NCI-H1436 (cell line): ENCODE data around the gene CMIP.
"Not testable (repeated sequence)": the region's sequence is repeated elsewhere in the genome, so short reads cannot be mapped to it uniquely, and the experiment has no call there.

Experiments used
- DNase-seq: peaks from one replicate; lab custom pipeline; 2025; lab: John Stamatoyannopoulos, UW

CMIP gene

GRCh38 chr16:81517629-81518438, 73.2 kb downstream of the CMIP start:
- DNase-seq: no peak

DNA sequence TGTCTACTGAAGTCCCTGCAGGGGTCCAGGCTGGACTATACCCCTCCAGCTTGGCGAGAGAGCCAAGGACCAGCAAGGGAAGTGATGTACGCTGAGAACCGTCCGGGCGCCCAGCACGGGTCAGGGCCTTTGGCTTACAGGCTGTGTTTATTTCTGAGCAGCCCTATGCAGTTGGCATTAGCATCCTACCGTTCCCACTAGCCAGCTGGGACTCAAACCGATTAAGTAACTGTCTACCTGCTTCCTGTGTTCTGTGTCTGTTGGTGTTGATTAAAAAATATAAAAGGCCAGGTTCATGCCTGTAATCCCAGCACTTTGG, 73.8 kb downstream of the CMIP start:
- no peak for DNase-seq

DNA sequence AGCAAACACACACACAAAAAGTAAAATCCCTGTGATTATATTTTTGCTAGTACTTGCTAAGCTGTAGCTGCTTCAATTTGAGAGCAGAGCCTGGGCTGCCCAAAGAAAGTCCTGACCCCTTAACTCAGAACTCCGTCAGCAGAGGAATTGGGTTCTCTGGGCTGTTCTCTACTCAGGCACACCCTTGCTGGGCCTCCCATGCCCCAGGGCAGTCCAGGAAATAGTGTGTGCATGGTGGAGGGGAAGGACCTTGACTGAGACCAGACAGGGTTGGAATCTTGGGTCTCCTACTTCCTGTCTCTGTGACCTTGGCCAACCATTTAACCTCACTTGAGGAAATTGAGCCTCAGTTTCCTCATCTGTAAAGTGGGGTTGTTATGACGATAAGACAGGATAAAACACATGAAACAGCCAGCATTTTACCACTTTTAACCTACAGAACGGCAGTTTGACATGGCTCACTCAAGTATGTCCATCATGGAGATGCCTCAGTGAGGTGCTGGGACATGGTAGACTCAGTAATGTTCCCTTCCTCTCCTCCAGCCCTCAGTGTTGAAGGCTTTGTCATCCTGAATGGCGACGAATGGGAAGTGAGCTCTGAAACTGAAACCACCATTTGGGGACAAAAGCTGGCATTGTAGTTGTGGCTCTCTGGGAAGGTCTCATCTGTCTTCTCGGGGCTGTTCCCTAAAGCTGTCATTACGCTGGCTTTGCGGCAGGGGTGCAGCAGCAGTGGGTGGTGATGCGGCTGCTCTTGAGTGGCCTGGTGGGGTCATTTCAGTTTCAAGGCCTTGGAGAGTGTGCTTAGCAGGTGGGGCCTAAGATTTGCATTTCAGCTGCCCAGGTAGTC, 74.9 kb downstream of the CMIP start:
- DNase-seq: no peak

- no peak for DNase-seq
These were observed 75.5 kb downstream of the CMIP start for GRCh38 chr16:81520151-81520470.

- DNase-seq: no peak
These were observed 76.0 kb downstream of the CMIP start for GRCh38 chr16:81520560-81521135.

DNA sequence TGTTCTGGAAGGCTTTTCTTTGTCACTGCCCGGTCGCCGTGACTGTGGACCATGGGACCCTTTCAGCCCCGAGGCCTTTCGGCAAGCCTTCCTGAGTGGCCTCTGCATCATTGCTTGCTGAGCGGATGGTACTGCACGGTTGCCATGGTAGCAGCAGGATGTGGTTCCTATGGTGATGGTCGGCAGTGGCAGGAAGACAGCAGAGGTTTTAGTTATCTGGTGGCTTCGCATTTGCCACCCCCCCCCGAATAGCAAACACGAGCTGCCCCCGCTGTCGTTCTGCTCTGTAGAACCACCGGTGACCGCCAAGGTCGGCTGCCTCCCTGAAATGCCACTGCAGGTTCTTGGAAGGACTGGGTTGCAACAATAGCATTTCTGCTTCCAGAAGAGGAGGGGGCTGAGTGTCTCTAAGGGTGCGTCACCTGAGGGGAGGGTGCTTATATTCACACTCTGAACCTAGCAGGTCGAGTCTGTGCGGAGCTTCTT, 76.6 kb downstream of the CMIP start:
- no peak for DNase-seq

DNA sequence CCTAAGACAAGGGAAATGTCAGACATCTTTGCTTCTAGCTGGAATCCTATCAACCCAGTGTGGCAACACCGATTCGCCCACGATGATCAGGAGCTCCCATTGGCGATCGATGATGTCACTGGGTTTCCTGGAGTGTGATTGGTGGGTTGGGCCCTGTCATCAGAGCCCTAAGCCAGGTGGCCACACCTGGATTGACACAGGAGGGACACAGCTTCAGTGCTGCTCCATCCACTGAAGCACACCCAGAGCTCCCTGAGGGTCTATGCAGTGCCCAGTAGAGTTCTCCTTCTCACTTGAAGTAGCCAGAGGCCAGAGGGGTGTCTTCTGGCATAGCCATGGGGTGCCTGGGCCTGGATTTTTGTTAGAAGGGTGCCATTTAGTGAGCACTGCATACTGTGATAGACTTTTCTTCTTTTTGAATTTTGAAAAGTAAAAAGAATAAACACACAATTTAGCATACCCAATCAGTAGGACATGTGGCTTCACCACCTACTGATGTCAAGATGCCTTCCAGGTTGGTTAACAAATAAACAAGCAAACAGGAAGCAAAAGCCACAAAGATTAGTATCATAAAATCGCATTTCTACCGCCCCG, 77.6 kb downstream of the CMIP start:
- DNase-seq: no peak

DNA sequence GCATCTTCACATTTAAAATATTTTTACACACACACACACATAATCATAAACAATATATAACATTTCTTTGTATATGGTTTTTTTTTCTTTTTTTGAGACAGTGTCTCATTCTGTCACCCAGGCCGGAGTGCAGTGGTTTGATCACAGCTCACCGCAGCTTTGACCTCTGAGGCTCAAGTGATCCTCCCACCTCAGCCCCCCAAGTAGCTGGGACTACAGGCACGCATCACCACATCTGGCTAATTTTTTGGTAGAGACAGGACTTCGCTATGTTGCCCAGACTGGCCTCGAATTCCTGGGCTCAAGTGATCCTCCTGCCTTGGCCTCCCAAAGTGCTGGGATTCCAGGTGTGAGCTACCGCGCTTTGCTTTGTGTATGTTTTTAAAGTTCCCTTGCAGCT, 78.2 kb downstream of the CMIP start:
- DNase-seq: not testable (repeated sequence)

DNA sequence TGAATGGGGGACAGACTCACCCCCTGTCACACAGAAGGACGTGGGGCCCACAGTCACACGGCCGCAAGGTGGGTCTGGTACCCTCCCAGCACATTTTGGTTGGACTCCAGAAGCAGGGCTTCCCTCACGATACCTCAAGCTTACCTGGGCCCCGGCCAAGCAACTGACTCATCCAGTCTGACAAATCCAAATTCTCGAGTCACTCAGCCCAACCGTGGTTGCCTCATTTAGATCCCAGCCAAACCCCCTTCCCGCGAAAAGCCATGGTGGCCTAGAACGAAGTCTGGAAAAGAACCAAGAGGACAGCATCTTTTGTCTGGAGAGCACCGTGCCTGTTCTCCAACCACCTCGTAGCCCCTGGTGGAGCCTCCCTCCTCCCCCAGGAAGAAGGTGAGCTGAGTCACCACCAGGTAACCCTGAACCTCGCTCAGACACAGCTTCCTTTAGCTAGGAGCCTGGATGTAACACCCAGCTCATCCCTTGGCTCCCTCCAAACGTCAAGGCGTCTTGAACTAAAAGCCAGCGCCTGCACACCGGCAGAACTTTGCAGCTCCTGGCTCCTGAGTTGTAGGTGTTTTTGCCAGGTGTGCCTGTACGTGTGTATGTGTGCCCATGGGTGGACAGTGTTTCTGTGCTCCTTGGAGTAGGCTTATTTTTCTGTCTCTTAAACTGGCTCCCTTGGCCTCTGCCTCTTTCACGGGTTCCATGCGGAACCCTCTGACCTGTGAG, 78.9 kb downstream of the CMIP start:
- DNase-seq: no peak

DNA sequence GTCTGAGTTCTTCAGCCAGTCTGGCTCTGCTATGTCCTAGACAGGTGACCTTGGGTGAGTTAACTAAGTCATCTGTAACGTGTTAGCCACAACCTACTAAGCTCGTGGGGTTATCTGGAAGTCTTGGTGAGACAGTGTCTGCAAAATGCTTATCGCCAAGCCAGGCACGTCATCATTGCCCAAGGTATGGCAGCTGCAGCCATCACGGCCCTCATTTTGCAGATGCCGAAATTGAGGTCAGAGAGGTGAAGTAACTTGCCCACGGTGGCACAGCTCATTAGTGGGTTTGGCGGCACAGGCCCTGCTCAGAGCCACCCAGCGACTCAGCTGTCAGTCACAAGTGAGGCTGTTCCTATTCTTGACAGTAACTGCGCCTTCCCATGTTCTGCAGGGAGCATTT, 79.8 kb downstream of the CMIP start:
- no peak for DNase-seq

DNA sequence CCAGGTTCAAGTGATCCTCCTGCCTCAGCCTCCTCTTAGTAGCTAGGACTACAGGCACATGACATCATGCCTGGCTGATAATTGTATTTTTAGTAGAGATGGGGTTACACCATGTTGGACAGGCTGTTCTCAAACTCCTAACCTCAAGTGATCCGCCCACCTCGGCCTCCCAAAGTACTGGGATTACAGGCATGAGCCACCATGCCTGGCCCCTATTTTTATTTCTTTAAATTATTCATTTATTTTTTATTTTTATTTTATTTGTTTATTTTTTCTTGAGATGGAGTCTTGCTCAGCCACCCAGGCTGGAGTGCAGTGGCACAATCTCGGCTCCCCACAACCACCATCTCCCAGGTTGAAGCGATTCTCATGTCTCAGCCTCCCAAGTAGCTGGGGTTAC, 80.3 kb downstream of the CMIP start:
- not testable (repeated sequence) for DNase-seq

- no peak for DNase-seq
These were observed 81.6 kb downstream of the CMIP start for GRCh38 chr16:81526199-81526598.

GRCh38 chr16:81526935-81527334, 82.3 kb downstream of the CMIP start:
- no peak for DNase-seq

DNA sequence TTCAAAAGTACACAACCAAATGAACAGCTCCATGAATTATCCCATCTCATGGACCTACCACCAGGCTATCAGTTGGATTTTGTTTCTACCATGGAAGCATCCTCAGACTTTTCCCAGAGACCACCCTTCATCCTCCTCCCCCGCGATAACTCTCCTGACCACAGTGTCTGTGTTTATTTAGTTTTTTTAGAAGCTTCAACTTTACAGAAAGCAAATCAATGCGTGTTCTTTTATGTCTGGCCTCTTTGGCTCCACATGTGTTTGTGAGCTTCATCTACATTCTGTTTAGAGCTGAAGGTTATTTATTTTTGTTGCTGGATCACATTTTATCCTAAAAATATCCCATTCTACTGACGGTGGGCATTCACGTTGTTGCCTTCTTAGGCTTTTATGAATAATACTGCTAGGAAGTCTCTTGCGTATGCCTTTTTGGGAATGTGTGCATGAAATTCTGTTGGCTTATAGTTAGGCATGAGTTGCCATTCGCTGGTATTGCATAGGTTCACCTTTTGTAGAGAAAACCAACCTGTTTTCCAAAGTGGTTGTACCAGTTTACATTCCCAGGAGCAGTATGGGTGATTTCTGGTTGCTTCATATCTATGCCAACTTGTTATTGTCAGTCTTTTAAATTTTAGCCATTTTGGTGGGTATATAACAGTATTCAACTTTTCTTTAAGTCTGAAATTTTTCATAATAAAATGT, 83.0 kb downstream of the CMIP start:
- no peak for DNase-seq

DNA sequence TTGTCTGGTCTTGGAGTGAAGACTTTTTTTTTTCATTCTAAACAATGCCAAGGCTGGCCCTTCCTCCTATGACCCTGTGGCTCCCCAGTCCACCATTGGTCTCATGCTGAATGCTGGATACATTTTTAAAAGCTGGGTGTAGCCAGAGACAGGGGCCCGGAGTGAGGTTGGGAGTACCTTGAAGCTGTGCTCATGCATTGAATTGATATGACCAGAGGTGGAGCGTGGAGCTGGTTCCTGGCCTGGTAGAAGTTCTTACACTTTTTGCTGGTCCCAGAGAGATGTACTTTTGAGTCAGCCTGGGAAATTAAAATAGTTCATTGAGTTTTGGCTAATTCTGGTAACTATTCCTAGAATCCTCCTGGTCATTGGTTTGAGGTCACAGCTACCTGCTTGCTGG, 83.6 kb downstream of the CMIP start:
- no peak for DNase-seq

GRCh38 chr16:81530296-81530721, 85.7 kb downstream of the CMIP start:
- no peak for DNase-seq

DNA sequence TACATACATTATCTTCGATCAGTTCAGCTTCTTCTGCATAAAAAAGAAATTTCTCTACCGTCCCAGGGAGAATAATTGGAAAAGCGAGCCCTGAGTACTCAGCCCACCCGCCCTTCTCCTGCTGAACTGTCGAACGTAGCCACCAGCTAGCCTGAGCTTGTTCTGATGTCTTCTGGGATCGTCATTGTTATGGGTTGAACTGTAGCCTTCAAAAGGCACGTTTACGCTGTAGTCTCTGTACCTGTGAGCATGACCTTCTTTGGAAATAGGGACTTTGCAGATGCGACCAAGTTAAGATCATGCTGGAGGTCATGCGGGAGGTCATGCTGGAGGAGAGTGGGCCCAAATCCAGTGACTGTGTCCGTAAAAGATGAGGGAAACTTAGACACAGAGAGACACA, 86.2 kb downstream of the CMIP start:
- no peak for DNase-seq

DNA sequence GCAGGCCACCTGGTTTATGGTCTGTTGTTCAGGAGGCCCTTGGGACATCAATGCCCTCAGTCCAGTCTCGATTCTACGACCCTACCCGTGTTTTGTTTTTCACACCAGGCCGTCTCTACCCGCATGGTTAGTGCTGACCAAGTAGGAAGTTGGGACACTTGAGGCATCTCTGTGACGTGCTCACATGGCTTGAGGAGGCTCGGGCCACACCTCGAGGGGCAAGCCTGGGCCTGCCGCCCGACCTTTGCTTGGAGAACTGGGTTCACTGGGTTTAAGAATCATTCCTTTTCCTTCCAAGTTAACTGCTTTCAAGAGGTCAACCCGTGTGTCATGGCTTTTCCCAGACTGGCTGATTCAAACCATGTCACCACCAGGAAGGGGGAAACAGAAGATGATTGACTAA, 86.8 kb downstream of the CMIP start:
- no peak for DNase-seq

GRCh38 chr16:81532491-81533174, 88.0 kb downstream of the CMIP start:
- DNase-seq: no peak

DNA sequence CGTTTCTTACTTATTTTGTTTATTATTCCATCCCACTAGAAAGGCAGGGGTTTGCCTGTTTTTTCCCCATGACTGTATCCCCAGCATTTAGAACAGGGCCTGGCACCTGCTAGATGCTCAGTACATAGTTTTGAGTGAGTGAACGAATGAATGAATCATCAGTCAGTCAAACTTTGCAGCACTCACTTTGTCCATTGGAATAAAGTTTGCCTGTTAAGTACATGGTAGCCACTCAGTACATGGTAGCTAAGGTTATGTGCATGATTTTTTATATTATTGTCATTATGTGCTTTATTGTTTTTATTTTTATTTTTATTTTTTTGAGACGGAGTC, 88.5 kb downstream of the CMIP start:
- no peak for DNase-seq
